ENCODE data around the gene MED1.
A peak's percentile ranks its signal among the peaks of the same experiment; 100 is the strongest.

The MED1 gene

GRCh38 chr17:39404542-39405378 is 46.3 kb downstream of the MED1 start:
- peaks cover 18% of the 10 kb centered on the region for H3K4me1 ChIP-seq (ENCODE audit: insufficient read depth, poor library complexity, severe bottlenecking)
- no peaks in the 10 kb centered on the region for H3K27me3 ChIP-seq (ENCODE audit: insufficient read depth, poor library complexity, severe bottlenecking)
- H3K4me3 ChIP-seq (ENCODE audit: severe bottlenecking) = no peak overlapping the region
- peak overlapping the region; percentile 75 for H3K27ac ChIP-seq (ENCODE audit: poor library complexity, severe bottlenecking)
- no peaks in the 10 kb centered on the region for H3K9me3 ChIP-seq (ENCODE audit: severe bottlenecking)
- TF ChIP-seq, protein P1, sequence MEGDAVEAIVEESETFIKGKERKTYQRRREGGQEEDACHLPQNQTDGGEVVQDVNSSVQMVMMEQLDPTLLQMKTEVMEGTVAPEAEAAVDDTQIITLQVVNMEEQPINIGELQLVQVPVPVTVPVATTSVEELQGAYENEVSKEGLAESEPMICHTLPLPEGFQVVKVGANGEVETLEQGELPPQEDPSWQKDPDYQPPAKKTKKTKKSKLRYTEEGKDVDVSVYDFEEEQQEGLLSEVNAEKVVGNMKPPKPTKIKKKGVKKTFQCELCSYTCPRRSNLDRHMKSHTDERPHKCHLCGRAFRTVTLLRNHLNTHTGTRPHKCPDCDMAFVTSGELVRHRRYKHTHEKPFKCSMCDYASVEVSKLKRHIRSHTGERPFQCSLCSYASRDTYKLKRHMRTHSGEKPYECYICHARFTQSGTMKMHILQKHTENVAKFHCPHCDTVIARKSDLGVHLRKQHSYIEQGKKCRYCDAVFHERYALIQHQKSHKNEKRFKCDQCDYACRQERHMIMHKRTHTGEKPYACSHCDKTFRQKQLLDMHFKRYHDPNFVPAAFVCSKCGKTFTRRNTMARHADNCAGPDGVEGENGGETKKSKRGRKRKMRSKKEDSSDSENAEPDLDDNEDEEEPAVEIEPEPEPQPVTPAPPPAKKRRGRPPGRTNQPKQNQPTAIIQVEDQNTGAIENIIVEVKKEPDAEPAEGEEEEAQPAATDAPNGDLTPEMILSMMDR (IDR thresholded peaks at IDR 0.05; ENCODE audit: poor library complexity, severe bottlenecking) = no peak
- no peak for DNase-seq (ENCODE audit: low spot score)
- H3K36me3 ChIP-seq (ENCODE audit: low read depth) = peaks cover 18% of the 10 kb centered on the region
- ATAC-seq (ENCODE audit: low read depth) = peak; percentile 48

- H3K36me3 ChIP-seq (ENCODE audit: low read depth) = peaks cover 3% of the 10 kb centered on the region
These were observed 48.0 kb downstream of the MED1 start for GRCh38 chr17:39402890-39403605.

GRCh38 chr17:39402244-39402889 is 48.7 kb downstream of the MED1 start:
- no peaks in the 10 kb centered on the region for H3K36me3 ChIP-seq (ENCODE audit: low read depth)
- peak; percentile 96 for DNase-seq (ENCODE audit: low spot score)
- H3K9me3 ChIP-seq (ENCODE audit: severe bottlenecking) = no peaks in the 10 kb centered on the region
- no peaks in the 10 kb centered on the region for H3K27me3 ChIP-seq (ENCODE audit: insufficient read depth, poor library complexity, severe bottlenecking)
- peaks cover 18% of the 10 kb centered on the region for H3K4me1 ChIP-seq (ENCODE audit: insufficient read depth, poor library complexity, severe bottlenecking)
- TF ChIP-seq, protein P1 (IDR thresholded peaks at IDR 0.05; ENCODE audit: poor library complexity, severe bottlenecking) = no peak
- H3K4me3 ChIP-seq (ENCODE audit: severe bottlenecking) = peak overlapping the region; percentile 94
- H3K27ac ChIP-seq (ENCODE audit: poor library complexity, severe bottlenecking) = peak overlapping the region; percentile 60
- peak; percentile 68 for ATAC-seq (ENCODE audit: low read depth)

More at GRCh38 chr17:39402890-39403605, 48.0 kb downstream of the MED1 start:
- ATAC-seq (ENCODE audit: low read depth) (no peak), DNase-seq (ENCODE audit: low spot score) (no peak)
- Histone ChIP-seq H3K4me3 (ENCODE audit: severe bottlenecking) (no peak overlapping the region), H3K9me3 (ENCODE audit: severe bottlenecking) (no peaks in the 10 kb centered on the region), H3K4me1 (ENCODE audit: insufficient read depth, poor library complexity, severe bottlenecking) (peaks cover 18% of the 10 kb centered on the region), H3K27me3 (ENCODE audit: insufficient read depth, poor library complexity, severe bottlenecking) (no peaks in the 10 kb centered on the region), H3K27ac (ENCODE audit: poor library complexity, severe bottlenecking) (no peak overlapping the region)
- TF ChIP-seq, protein P1 (IDR thresholded peaks at IDR 0.05; ENCODE audit: poor library complexity, severe bottlenecking) = no peak

GRCh38 chr17:39401412-39402243 is 49.4 kb downstream of the MED1 start, which contains the start of gene FBXL20:
FBXL20 (minus strand) TSS chr17:39401626; CDS start chr17:39401402, 224 bp downstream.
- Histone ChIP-seq H3K36me3 (ENCODE audit: low read depth) (no peaks in the 10 kb centered on the region), H3K27me3 (ENCODE audit: insufficient read depth, poor library complexity, severe bottlenecking) (no peaks in the 10 kb centered on the region), H3K4me3 (ENCODE audit: severe bottlenecking) (peak within 1 kb of the TSS; percentile 94), H3K27ac (ENCODE audit: poor library complexity, severe bottlenecking) (peak within 1 kb of the TSS; percentile 60), H3K4me1 (ENCODE audit: insufficient read depth, poor library complexity, severe bottlenecking) (peaks cover 18% of the 10 kb centered on the region), H3K9me3 (ENCODE audit: severe bottlenecking) (no peaks in the 10 kb centered on the region)
- peak; percentile 62 for ATAC-seq (ENCODE audit: low read depth)
- peak; percentile 86 for DNase-seq (ENCODE audit: low spot score)
- TF ChIP-seq, protein P1 (IDR thresholded peaks at IDR 0.05; ENCODE audit: poor library complexity, severe bottlenecking) = no peak

All from RWPE2 (cell line).